Activated T-helper 9 cell treated with anti-CD3 and anti-CD28 coated beads, Interleukin-2, amount 50 U/mL, for 16 hours (primary cell): ENCODE results near the gene RSRP1.
"Not testable (repeated sequence)": the region's sequence is repeated elsewhere in the genome, so short reads cannot be mapped to it uniquely, and the experiment has no call there.

Experiments
- DNase-seq: peaks from one replicate; pipeline ENCODE4 v3.0.0-alpha.2; 2020; ENCODE audit warnings: low read depth

RSRP1 gene

DNA sequence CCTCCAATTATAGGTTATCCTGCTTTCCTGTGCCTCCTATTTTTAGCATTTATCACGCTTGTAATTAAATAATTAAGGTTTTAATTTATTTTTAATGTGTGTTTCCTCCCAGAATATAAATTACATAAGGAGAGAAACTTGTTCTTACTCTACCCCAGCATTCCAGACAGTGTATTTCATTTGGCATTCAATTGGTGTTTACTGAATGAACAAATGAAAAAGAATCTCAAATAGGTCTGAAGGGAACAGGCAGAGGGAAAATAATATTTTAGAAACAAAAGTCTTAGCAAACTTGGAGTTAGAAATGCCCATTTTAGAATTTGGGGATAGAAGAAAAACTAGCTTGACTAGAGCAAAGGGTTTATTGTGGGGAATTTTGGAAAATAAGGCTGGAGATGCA is 9.9 kb upstream of the RSRP1 start:
- DNase-seq: no peak

DNA sequence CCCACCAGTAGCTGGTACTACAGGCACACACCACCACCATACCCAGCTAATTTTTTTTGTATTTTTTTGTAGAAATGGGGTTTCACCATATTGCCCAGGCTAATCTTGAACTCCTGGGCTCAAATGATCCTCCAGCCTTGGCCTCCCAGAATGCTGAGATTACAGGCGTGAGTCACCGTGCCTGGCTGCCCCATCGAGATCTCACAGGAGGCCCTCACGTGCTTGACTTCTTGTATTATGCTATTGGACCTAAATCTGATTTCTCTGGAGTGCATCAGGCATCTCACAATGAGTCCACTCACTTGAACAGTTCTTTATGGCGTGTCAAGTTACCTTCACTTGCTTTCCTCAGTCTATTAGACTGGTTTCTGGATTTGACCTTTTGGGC is 9.3 kb upstream of the RSRP1 start:
- no peak for DNase-seq

DNA sequence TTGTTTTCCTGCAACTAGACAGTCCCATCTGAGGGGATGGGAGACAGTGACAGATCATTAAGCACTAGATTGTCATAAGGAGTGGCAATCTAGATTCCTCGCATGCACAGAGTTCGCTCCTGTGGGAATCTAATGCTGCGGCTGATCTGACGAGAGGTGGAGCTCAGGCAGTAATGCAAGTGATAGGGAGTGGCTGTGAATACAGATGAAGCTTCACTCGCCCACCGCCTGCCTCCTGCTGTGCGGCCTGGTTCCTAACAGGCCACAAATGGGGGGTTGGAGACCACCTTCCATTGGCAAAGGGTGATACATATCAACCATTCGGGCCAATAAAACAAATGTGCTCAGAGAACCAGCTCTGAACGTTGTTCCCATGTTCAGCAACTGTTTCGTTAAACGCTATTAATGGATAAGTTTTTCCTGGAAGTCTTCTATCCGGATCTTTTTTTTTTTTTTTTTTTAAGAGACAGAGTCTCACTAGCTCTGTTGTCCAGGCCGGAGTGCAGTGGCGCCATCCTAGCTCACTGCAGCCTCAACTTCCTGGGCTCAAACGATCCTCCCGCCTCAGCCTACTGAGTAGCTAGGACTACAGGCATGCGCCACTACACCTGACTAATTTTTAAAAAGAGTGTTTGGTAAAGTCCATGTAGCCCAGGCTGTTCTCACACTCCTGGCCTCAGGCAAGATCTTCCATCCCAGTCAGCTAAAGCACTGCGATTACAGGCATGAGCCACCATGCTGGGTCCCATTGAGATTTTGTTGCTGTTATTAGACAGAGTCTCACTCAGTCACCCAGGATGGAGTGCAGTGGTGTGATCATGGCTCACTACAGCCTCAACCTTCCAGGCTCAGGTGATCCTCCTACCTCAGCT is 8.7 kb upstream of the RSRP1 start:
- no peak for DNase-seq

DNA sequence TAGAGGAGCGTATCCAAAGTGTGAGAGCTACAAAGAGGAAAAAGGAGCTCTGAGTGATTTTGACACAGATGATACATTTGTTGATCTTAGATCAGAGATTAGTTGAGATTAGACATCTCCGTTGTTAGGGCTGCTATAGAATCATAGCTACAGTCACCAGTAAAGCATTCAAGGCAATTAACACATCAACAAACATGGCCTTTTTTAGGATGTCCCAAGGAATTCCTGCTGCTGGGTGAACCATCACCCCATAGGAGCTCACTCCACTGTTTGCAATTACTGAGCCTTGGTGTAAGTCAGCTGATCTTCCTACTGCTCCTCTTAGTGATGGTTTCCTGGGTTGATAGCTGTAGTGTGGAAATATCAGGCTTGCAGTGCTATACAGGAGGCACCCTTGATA is 6.7 kb upstream of the RSRP1 start:
- no peak for DNase-seq

DNA sequence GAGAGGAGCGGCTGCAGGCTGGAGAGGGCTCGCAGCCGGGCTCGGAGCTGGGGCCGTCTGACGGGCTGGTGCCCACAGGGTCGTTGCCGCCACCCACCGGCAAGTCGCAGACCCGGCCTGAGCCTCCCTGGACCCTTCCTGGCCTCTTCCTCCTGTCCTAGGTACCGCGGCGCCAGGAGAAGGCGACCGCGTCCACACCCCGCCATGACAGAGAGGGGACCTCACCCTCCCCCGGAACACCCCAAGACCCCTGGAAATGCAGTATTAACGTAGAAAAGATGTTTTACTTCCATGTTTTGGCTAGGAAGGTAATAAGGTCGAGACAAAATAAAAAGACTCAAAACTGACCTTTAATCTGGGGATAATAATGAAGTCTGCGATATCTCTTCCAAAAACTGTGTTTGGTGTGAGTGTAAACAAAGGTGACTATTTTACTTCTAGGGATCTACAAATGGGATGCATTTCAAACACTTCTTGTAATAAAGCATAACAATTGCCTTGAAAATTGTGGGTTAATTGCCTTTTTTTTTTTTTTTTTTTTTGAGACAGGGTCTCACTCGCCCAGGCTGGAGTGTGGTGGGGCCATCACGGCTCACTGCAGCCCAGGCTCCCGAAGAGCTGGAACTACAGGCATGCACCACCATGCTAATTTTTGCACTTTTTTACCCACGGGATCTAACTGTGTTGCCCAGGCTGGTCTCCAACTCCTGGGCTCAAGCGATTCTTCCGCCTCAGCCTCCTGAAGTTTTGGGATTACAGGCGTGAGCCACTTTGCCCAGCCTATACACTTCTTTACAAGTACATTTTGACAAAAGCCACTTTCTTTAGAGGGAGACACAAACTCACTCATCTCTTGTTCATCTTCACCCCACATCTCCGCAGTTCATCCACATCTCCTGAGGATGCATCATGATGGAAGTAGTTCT is 838 bp upstream of the RSRP1 start:
- DNase-seq: no peak

DNA sequence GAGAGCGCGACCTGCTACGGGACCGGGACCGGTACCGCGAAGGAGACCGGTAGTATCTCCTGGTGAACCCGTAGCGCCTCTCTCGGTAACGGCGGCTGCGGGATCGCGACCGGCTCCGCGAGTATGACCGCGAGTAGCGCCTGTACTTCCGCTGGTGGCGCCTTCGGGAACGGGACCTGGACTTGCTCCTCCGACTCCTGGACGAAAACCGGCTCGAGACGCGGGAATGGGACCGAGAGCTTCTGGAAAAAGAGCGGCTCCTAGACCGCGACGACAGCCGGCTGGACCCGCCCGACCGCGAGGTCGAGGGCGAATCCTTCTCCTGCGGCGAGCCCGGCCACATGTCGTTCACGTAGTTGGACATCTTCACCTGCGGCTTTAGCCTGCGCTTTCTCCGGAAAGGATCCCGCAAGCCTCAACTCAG is 642 bp downstream of the RSRP1 start:
- no peak for DNase-seq

DNA sequence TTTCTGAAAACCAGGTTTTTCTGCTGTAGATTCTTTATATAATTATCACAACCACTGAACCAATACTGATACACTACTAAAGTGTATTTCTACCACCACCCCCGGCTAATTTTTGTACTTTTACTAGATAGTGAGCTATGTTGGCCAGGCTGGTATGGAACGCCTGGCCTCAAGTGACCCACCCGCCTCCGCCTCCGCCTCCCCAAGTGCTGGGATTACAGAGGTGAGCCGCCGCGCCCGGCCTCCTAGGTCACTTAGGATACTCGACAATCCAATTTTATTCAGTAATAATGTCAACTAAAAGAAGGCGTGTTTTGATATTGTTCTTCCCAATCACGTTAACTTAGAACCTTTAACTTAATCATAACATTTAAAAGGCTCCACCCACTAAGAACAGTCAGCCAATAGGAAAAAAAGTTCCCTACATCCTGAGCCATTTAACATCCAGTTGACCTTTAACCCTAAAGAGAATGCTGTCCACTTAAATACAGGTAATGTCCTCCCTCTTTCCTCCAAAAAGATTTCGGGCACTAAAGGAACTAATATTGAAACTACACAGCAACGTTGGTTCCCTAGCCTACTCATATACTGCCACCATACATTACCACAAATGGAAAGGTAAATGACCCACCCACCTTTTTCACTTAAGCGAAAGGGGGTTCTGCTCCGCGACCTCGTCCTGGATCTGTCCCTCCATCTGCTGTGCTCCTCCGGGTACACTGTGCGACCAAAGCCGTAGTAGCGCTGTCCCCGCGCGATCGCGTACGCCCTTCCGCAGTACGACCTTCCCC is 1.2 kb downstream of the RSRP1 start:
- DNase-seq: no peak

DNA sequence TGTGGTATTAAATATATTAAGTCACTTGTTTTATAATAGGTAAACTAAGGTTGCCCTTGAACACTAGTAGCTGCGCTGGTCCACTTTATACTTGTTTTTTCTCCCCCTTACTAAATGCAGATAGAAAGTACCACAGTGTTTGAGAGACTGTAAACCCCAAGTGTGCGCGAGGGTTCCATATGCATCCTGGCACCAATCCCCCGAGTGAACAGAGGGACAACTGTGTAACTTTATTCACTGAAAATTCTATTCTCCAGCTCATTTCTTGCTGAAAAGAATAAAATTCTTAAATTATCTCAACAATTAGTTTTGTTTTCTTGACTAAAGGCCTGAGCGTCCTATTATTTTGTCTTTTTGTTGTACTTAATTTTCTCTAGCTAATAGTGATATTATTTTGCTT is 1.9 kb downstream of the RSRP1 start:
- no peak for DNase-seq

DNA sequence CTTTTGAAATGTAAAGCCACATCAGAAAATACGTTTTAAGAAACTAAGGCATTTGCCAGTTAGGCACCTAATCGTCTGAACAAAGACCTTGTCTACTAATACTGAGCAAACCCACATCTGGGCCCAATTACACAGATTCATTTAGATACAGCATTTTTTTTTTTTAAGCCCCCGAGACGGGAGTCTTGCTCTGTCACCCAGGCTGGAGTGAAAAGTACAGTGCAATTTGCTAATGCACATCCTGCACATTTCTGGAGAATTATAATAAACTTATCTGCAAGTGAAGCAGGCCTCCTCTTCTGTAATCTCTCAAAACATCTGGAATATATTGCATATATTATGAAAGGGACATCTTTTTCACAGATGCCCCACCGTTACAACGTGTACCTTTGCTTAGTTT is 3.3 kb downstream of the RSRP1 start:
- DNase-seq: no peak

DNA sequence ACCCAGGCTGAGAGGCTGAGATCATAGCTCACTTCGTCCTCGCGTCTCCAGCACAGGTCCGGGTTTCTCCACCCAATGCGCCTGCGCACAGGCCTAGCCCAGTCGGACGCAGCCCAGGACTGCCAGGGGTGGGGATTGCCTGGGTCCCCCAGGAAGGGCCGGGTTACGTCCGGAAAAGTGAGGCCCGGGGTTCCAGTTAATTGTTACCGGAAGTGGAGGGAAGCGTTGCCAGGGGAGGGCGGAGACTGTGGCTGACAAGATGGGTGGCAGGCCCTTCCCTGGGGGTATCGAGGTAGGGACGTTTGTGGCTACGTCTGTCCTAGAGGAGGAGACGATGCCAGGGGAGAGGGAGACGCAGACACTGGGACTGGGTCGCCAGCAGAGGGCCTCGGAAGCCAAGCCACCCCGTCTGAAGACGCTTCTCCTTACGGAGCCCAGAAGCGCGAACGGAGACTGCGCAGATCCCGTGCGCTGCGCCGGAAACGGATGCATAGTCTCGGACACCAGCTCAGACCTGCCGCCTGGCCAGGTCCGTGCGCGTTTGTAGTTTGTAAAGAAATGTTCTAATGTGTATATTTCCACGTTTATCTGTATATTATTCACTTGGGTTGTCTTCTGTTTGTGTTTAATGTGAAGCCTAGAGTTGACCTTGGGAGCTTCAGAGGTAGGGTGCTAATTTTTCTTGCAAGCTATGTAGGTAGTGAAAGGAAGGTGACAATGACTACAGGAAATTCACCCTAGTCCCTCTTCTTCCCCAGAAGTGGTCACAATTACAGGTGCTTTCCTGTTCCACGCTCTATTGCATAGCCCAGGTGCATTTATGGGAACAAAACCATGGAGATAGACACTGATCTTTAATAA is 7.3 kb downstream of the RSRP1 start:
- DNase-seq: peak; percentile 80

DNA sequence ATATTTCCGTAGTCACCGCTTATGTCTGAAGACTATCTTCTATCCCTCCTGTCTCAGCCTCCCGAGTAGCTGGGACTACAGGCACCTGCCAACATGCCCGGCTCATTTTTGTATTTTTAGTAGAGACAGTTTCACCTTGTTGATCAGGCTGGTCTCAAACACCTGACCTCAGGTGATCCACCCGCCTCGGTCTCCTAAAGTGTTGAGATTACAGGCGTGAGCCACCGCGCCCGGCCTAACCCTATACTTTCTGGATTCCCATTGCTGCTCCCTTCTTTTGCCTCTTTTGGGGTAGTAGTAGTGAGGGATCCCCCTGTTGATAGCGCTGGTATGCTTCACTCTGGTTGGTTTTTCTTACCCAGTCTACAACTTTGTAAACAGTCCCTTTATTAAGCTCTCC is 9.2 kb downstream of the RSRP1 start:
- DNase-seq: no peak

DNA sequence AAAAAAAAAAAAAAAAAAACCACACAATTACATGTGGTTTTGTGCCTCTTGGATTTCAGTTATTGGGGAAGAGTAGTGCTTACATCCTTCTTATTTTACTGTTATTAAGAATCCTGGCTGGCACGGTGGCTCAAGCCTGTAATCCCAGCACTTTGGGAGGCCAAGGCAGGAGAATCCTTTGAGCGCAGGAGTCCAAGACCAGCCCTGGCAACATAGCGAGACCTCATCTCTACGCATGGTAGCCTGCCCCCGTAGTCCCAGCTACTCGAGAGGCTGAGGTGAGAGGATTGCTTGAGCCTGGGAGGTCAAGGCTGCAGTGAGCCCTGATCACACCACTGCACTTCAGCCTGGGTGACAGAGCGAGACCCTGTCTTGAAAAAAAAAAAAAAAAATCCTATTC is 11.0 kb downstream of the RSRP1 start:
- DNase-seq: not testable (repeated sequence)

DNA sequence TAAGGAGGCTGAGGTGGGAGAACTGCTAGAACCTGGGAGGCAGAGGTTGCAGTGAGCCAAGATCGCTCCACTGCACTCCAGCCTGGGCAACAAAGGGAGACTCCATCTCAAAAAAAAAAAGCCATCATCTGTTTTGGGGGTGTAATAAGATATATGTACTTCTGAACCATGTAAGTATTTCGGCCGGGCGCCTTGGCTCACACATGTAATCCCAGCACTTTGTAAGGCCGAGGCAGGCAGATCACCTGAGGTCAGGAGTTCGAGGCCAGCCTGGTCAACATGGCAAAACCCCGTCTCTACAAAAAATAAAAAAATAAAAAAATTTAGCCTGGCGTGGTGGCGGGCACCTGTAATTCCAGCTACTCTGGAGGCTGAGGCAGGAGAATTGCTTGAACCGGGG is 11.8 kb downstream of the RSRP1 start:
- DNase-seq: not testable (repeated sequence)

DNA sequence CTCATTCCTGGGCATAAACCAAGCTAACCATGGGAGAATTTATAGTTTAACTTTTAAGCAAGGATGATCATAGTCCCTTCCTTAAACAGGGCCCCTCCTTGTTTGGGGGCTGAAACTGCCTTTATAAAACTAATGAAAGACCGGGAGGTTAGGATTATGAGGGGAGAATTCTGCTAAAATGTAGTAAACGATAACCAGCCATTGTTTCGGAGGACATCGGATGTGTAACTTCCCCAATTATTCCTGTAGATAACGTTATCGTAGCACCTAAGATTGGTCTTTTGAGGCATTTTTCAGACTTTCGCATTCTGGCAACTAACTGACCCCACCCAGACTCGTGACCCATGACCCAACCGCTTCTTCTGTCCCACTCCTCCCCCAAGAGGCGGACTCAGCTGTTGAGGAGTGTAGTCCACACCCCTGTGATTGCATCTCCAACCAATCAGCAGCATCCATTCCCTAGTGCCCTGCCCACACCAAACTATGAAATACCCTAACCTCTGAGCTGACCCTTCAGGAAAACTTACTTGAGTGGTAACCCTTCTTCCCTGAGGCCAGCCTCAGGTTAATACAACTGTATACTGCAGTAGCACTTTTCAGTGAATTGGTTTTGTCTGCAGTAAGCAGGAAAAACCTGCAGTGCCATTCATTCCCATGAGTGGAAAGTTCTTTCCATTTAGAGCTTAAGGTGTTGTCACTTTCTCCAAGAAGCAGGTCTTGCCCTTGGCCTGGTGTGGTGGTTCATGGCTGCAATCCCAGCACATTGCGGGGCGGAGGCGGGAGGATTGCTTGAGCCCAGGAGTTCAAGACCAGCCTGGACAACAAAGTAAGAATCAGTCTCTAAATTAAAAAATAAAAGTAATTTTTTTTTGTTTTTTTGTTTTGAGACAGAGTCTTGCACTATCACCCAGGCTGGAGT is 14.1 kb downstream of the RSRP1 start:
- DNase-seq: peak; percentile 16

DNA sequence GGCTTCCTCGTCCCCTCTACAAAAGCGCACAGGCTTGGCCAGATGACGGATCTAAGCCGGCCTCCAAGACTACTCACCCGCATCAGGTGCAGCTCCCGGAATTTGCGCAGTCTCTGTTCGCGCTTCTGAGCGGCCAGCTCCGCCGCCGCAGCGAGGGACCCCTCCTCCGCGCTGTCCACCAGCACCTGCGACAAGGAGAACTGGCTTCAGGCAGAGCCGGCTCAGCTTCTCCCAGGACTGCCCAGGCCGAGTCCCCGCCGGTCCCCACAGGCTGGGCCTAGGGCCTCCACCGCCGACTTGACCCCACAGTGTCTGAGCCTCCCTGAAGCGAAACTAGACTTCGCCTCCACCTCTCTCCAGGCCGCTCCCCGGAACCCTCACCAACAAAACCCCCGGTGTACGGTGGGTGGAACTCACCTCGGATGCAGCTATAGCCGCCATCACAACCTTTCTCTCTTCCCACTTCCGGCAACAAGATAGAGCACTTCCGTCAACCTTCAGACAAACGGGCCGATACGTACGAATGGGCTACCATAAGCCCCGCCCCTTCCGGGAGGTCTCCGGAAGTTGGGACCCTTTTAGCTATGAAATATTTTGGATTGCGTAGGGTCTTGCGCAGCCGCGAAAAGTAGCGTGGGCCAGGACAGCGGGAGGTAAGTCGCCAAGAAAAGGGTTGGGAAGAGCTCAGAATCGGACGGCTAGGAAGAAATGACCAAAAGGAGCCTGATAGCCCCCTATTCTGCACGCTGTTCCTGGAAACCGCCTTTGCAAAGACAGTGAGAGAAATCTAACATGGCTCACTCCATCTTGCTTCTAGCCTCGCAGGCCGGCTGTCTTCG is 15.0 kb downstream of the RSRP1 start, which contains the start of gene SYF2:
Gene SYF2, minus strand, starts transcription at position 476 of the 839 bp plus-strand sequence. Its CDS starts 35 bp downstream, at position 441.
- peak; percentile 83 for DNase-seq

DNA sequence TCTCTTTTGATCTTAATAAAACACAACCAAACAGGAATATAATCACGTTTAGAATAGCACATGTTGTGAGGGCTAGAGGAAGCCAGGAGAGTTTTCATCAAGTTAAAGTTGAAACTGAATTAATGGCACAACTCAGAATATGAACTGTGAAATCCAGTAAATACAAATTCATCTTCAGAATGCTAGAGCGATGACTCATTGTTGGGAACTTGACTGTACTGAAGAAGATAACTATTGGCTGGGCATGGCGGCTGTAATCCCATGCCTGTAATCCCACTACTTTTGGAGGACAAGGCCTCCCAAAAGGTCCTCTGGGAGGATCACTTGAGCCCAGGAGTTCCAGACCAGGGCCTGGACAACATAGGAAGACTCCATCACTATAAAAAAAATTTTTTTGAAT is 23.8 kb downstream of the RSRP1 start:
- no peak for DNase-seq

DNA sequence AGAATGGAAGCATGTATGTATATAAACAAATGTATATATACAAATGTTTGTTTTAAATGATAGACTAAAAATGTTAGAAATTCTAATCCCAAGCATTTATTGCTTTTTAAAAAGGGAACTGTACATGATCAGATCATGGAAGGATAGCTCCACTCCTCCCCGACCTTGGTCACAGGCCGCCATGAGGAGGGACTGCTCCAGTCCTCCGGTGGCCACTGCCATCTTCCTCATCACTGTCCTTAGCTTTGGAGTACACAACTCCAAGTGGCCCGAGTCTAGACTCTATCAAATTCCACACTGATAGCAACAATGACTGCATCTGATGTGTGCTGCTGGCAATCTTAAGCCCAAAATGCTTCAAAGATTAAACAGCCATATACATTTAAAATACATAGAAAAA is 24.6 kb downstream of the RSRP1 start:
- no peak for DNase-seq

DNA sequence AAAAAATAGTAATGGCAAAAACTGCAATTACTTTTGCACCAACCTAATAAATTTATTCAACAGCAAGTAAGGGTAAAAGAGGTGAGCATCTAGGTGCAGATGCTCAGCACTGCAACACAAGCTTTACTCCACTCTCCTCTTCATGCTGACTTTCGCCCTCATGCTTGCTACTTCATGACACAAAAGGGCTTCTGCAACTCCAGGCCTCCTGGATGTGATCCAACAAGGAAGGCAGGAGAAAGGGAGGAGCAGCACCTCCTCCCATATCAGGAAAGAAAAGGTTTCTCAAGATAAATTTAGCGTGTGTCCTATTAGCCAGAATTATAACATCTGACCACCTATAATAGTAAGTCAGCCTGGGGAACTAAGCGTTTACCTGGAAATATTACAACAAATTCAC is 26.6 kb downstream of the RSRP1 start:
- DNase-seq: no peak

DNA sequence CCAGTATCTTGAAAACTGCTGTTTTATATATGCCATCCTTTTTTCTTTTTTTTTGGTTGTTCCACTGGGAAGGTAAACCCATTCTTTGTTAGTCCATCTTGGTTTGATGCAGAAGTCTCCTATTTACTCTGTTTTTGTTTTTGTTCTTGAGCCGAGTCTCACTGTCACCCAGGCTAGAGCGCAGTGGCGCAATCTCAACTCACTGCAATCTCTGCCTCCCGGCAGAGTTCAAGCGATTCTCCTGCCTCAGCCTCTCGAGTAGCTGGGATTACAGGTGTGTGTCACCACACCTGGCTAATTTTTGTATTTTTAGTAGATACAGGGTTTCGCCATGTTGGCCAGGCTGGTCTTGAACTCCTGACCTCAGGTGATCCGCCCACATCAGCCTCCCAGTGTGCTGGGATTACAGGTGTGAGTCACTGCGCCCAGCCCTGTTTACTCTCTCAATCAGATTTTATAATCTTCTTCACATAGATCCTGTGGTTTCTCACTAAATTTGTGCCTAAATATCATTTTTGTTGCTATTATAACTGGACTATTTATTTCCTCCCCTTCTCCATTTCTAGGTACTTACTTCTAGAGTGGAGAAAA is 27.5 kb downstream of the RSRP1 start:
- no peak for DNase-seq
